SKM-1 treated with dmso at 0.1 percent for 144 hours (cell line): ENCODE measurements around the gene ROR1.
"Not testable (repeated sequence)": the region's sequence is repeated elsewhere in the genome, so short reads cannot be mapped to it uniquely, and the experiment has no call there.

ENCODE experiments used
- DNase-seq: peaks from one replicate; lab custom pipeline; 2025; ENCODE audit not compliant: unreplicated experiment; lab: John Stamatoyannopoulos, UW

The ROR1 gene

GRCh38 chr1:63790989-63791388, 17.2 kb downstream of the ROR1 start:
- DNase-seq = no peak

GRCh38 chr1:63792152-63792551, 18.3 kb downstream of the ROR1 start:
- no peak for DNase-seq

GRCh38 chr1:63793741-63794240, 20.0 kb downstream of the ROR1 start:
- DNase-seq = no peak

GRCh38 chr1:63794354-63794753, 20.5 kb downstream of the ROR1 start:
- no peak for DNase-seq

- no peak for DNase-seq
Observed at GRCh38 chr1:63794939-63795378, 21.1 kb downstream of the ROR1 start.

- no peak for DNase-seq
Observed at GRCh38 chr1:63795455-63795854, 21.6 kb downstream of the ROR1 start.

GRCh38 chr1:63797056-63797726, 23.4 kb downstream of the ROR1 start:
- no peak for DNase-seq

- DNase-seq = no peak
Observed at GRCh38 chr1:63798284-63798683, 24.5 kb downstream of the ROR1 start.

GRCh38 chr1:63799307-63799706, 25.5 kb downstream of the ROR1 start:
- no peak for DNase-seq

- no peak for DNase-seq
Observed at GRCh38 chr1:63799820-63800219, 26.0 kb downstream of the ROR1 start.

- no peak for DNase-seq
Observed at GRCh38 chr1:63802109-63802508, 28.3 kb downstream of the ROR1 start.

- no peak for DNase-seq
Observed at GRCh38 chr1:63804829-63805484, 31.1 kb downstream of the ROR1 start.

- no peak for DNase-seq
Observed at GRCh38 chr1:63807046-63807445, 33.2 kb downstream of the ROR1 start.

GRCh38 chr1:63810936-63811469, 37.2 kb downstream of the ROR1 start:
- no peak for DNase-seq

- no peak for DNase-seq
Observed at GRCh38 chr1:63812071-63812700, 38.4 kb downstream of the ROR1 start.

- no peak for DNase-seq
Observed at GRCh38 chr1:63813829-63814277, 40.0 kb downstream of the ROR1 start.

- not testable (repeated sequence) for DNase-seq
Observed at GRCh38 chr1:63816217-63816815, 42.5 kb downstream of the ROR1 start.

GRCh38 chr1:63817152-63817667, 43.4 kb downstream of the ROR1 start:
- no peak for DNase-seq

GRCh38 chr1:63817700-63818099, 43.9 kb downstream of the ROR1 start:
- DNase-seq = no peak

GRCh38 chr1:63818567-63819325, 44.9 kb downstream of the ROR1 start:
- DNase-seq = no peak
